ENCODE measurements around the gene C2orf78.
"Not testable (repeated sequence)": the region's sequence is repeated elsewhere in the genome, so short reads cannot be mapped to it uniquely, and the experiment has no call there.

The C2orf78 gene

DNA sequence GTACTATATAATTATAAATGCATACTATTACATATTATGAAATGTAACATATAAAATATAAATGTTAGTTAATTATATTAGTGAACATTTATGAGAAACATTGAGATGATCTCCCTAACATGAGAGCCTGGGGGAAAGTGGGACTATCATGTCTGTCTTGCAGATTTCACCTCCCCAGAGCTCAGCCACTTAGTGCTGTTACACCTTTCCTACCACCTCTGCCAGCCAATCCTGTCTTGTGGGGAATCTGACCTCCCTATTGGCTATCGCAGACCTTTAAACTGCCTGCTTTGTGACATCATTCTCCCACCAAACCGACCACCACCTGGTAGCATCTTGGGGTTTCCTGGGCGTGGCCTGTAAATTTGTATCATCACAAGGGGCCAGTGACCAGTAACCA, at the start of gene C2orf78:
Gene C2orf78, plus strand, starts transcription at position 301 of the 400 bp plus-strand sequence. CDS start 127 bp downstream, outside the sequence.
- not testable (repeated sequence) for ATAC-seq, DNase-seq

DNA sequence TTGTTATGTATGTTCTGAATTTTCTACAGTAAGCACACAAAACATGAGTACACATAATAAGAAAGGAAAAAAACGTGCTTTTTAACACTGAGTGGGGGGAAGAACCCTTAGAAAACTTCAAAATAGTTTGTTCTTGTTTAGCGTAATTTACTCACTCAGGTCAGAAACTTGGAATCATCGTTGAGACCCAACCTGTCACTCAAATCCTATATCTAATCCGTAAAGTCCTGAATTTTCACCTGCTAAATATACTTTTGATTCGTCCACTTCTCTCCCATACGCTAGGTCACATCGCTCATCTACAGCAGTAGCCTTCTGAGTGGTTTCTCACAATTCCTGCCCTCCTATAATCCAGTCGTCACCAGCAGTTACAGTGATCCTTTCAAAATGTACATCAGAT, 47.6 kb upstream of the C2orf78 start:
- ATAC-seq (no peak), DNase-seq (no peak)

DNA sequence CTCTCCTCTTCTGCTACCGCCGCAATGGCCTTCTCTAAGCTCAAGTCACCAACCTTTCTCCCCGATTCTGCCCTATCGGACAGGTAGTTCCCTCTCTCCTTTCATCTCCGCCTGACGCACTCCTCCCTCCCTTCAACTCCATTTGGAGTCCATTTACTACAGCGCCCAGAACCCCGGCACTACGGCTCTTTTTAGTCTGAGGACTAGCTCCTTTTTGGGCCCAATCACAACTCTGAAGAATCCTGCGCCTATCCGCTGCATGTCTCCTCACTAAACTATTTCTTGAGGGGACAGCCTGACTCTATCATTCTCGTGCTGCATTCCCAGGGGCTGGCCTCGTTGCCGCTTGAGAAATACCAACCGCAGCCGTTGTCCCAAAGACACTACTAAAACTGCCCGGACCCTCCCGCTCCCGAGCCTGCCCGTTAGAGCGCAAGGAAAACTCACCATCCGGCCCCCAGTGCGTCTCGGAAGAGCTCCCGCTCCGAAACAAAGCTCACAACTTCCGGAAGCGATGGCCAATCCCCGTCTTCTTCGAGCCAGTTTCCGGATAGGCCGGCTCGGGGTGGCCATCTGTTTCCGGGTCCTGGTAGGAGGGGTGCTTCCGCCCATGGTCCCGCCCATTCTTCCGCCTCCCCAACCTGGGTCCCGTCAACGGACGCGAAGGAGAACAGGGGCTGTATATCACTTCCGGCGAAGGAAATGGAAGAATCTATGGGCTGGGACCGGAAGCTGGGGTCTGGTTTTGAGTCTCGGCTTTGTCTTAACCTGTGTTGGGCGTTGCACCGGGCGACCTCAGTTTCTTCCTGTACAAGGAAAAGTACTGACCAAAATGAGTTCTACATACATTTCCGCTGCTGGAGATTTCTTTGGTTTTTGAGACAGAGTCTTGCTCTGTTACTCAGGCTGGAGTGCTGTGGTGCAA, 46.9 kb upstream of the C2orf78 start, which contains the start of gene TPRKB:
Gene TPRKB, minus strand, starts transcription at position 491 of the 925 bp plus-strand sequence. CDS start 2,776 bp downstream, outside the sequence.
- ATAC-seq (peak; percentile 99), DNase-seq (peak; percentile 96)

- no peak for DNase-seq
- ATAC-seq, result no peak
These were observed 44.9 kb upstream of the C2orf78 start for GRCh38 chr2:73739101-73739500.

DNA sequence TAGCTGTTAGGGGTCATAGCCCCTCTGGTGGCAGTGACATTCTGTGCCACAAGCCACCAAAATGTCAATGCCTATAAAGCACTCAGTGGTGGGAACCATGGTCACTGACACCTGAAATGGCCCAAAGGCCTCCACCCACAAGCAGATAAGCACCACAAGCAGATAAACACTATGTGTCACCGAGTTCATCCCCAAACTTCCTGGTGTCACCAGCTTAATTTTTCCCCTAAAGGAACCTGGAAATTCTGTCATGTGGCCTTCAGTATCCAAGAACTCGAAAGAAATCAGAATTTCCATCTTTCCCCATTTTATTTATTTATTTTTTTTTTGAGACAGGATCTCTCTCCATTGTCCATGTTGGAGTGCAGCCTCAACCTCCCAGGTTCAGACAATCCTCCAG, 43.2 kb upstream of the C2orf78 start:
- no peak for ATAC-seq
- DNase-seq, result no peak

- ATAC-seq (no peak), DNase-seq (no peak)
These were observed 37.7 kb upstream of the C2orf78 start for GRCh38 chr2:73746015-73746876.

- ATAC-seq, result no peak
- no peak for DNase-seq
These were observed 37.1 kb upstream of the C2orf78 start for GRCh38 chr2:73746877-73747208.

GRCh38 chr2:73749314-73749713, 34.7 kb upstream of the C2orf78 start:
- no peak for ATAC-seq
- DNase-seq, result no peak

GRCh38 chr2:73754332-73754731, 29.7 kb upstream of the C2orf78 start:
- DNase-seq, ATAC-seq: not testable (repeated sequence)

DNA sequence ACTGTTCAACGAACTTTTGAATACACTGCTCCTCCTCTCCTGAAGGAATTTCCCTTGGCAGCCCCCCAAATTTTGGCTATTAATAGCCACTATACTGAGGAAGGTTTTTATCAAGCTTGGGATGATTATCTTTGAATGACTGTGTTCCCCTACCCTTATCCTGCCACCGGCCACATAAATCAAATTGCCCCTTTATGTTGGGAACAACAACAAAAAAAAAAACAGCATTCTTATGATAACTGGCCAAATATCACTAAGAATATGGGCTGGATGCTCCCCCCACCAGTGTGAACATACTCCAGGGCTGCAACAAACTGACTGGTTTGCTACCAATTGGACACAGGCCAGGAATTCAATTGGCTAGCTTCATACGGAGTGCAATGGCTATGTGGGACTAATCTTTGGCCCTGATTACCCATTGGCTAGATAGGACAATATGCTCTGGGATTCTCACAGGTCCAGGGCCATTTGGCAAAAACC, 24.7 kb upstream of the C2orf78 start:
- ATAC-seq (no peak), DNase-seq (no peak)

GRCh38 chr2:73759904-73760303, 24.1 kb upstream of the C2orf78 start:
- no peak for ATAC-seq
- no peak for DNase-seq

- ATAC-seq (no peak), DNase-seq (no peak)
These were observed 21.4 kb upstream of the C2orf78 start for GRCh38 chr2:73762571-73762970.

- DNase-seq (no peak), ATAC-seq (no peak)
These were observed 19.0 kb upstream of the C2orf78 start for GRCh38 chr2:73764945-73765344.

DNA sequence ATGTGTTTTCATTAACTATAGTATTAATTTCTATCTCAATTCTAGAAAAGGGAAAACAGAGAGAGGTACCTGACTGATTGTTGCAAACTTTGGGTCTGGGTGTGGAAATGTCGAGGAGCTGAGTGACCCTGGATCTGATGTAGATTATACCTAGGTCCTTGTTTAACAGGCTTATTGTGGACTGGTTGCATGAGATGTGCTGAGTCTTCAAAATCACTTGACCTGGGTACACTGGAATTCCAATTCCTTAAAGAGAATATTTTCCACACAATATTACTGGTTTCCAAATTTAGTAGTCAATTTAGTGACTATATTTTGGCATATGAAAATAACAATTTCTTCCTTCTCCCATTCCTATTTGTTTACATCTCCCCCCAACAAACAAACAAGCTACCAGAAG, 17.6 kb upstream of the C2orf78 start:
- DNase-seq, result no peak
- ATAC-seq, result no peak

- DNase-seq (no peak), ATAC-seq (no peak)
These were observed 17.0 kb upstream of the C2orf78 start for GRCh38 chr2:73766994-73767393.

GRCh38 chr2:73770725-73771124, 13.3 kb upstream of the C2orf78 start:
- no peak for ATAC-seq
- no peak for DNase-seq

DNA sequence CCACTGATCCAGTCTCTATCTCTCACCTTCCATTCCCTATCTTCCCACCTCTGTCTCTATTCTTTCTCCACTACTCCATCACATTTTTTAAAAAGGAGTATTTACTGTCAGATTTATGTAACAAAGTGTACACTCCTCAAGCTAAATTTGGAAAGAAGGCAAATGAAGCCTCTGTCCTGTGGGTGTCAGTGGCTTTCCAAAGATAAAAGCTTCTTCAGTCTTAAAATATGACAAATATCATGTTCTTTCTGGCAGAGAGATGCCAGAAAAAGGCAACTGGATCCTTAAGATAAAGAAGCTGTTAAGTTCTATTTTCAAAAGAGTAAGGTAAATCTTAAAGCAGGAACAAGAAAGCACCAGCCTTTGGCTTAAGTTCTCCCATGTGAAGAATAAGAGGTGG, 11.2 kb upstream of the C2orf78 start:
- no peak for ATAC-seq
- DNase-seq, result no peak

DNA sequence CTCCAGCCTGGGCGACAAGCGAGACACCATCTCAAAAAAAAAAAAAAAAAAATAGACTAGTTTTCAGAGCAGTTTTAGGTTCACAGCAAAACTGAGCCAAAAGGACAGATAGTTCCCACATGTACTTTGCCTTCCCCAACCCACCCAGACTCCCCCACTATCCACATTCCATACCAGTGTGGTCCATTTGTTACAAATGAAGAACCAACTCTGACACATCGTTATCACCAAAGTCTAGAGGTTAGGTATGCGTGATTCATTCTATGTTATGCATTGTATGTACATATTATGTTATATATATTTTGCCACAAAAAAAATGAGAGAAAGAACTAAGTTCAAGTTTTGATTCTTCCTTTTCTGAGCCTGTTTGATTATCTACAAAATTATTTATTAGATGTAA, 7.6 kb upstream of the C2orf78 start:
- DNase-seq (no peak), ATAC-seq (no peak)

DNA sequence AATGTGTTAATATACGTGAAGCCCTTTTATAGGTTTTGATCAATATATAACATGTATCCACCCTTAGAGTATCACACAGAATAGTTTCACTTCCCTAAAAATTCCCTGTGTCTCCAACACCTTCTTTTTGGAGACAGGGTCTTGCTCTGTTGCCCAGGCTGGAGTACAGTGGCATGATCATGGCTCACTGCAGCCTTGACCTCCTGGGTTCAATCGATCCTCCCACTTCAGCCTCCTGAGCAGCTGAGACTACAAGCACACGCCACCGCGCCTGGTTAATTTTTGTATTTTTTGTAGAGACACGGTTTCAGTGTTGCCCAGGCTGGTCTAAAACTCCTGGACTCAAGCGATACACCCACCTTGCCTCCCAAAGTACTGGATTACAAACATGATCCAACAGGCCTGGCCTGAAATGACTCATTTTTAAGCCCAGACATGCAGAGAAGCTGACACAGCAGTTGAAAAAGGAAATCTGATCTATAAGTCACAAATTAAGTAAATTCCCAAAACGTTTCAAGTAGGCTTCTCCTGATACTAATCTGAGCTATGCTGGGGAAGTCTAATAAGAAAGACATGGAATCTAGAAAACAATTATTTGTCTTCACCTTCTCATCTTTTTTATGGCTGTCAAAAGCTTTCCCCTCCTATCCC, 7.0 kb upstream of the C2orf78 start:
- no peak for DNase-seq
- ATAC-seq, result no peak

- not testable (repeated sequence) for DNase-seq, ATAC-seq
These were observed 5.0 kb upstream of the C2orf78 start for GRCh38 chr2:73778867-73779466.

DNA sequence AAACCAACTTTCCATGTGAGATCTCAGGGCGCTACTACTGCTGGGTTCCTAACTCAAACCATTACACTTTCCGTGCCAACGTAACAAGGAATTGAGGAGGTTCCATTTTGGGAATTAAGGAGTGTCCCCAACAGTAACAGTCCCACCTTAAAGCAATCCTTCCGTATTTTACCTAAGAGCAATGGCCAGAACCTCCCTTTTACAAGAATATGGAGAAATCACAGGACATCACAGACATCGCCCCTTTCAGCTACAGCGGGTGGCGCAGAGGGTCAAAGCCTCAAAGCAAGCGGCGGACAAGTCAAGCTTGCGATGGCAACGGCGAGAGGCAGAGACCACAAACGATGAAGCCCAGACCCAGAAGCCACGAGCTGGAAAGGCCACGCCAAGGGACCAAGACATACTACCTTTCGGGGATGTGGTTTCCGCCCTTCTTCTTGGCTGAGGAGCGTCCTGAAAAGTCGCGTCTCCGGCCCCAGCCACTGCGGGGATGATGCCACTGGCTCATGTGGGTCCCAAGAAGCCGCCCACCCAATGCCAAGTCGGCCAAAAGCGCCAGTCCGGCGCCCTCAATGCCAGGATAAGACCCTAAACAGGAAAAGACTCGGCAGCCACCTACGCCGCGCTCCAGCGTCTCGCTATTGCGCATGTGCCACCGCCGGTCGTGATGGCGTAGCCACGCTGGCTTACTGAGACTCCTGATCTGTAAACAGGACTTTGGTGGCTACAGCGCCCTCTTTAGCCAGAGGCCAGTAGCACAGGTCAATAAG, 4.3 kb upstream of the C2orf78 start, which contains the start of gene DUSP11:
Gene DUSP11, minus strand, starts transcription at position 637 of the 770 bp plus-strand sequence. Its CDS starts 129 bp downstream, at position 508.
- peak; percentile 98 for DNase-seq
- peak; percentile 100 for ATAC-seq
